Neuronal stem cell (in vitro differentiated cells): ENCODE measurements around the gene PDE4B.
"Not testable (repeated sequence)": the region's sequence is repeated elsewhere in the genome, so short reads cannot be mapped to it uniquely, and the experiment has no call there.

Experiments
- DNase-seq: peaks from one replicate; pipeline ENCODE4 v3.0.0-alpha.2; 2013; ENCODE audit warnings: low spot score
- H2AFZ ChIP-seq: one replicate; pipeline ENCODE4 v1.6.1; 2013; ENCODE audit warnings: mild to moderate bottlenecking, low read length, inconsistent platforms
- H2AK5ac ChIP-seq: 2 replicates; pipeline ENCODE4 v1.6.1; 2013; ENCODE audit warnings: low read depth, mild to moderate bottlenecking, inconsistent platforms, low read length, moderate library complexity, mixed read lengths
- H2BK120ac ChIP-seq: 2 replicates; pipeline ENCODE4 v1.6.1; 2013; ENCODE audit warnings: low read depth, mild to moderate bottlenecking, inconsistent platforms, low read length, moderate library complexity, mixed read lengths
- H2BK12ac ChIP-seq: one replicate; pipeline ENCODE4 v1.6.1; 2013; ENCODE audit warnings: low read length, inconsistent platforms
- H2BK15ac ChIP-seq: 2 replicates; pipeline ENCODE4 v1.6.1; 2013; ENCODE audit warnings: mild to moderate bottlenecking, low read length, inconsistent platforms, mixed read lengths
- H2BK5ac ChIP-seq: one replicate; pipeline ENCODE4 v1.6.1; 2013; ENCODE audit warnings: inconsistent platforms, mild to moderate bottlenecking, low read length, moderate library complexity
- H3K14ac ChIP-seq: one replicate; pipeline ENCODE4 v1.6.1; 2013; ENCODE audit warnings: low read length, inconsistent platforms
- H3K18ac ChIP-seq: 2 replicates; pipeline ENCODE4 v1.6.1; 2013; ENCODE audit warnings: low read length, inconsistent platforms
- H3K23ac ChIP-seq: 2 replicates; pipeline ENCODE4 v1.6.1; 2013; ENCODE audit warnings: low read depth, mild to moderate bottlenecking, mixed read lengths, low read length, inconsistent platforms; ENCODE audit not compliant: poor library complexity
- H3K27ac ChIP-seq: replicated peaks from 3 replicates; pipeline ENCODE4 v1.5.1; 2013; ENCODE audit warnings: low read length, inconsistent platforms
- H3K27me3 ChIP-seq, 3 experiments: 2 replicates each; pipeline ENCODE4 v1.6.1; 2013; ENCODE audit warnings: low read length in 3 of 3, mild to moderate bottlenecking in 2 of 3, inconsistent platforms in 1 of 3, low read depth in 1 of 3, mixed read lengths in 1 of 3, moderate library complexity in 1 of 3; ENCODE audit not compliant: control insufficient read depth in 3 of 3, insufficient read depth in 3 of 3
- H3K36me3 ChIP-seq, 2 donors: replicated peaks in 1 of 2; 2 replicates each; pipeline ENCODE4 v1.6.1; 2013; ENCODE audit warnings: low read length in 2 of 2; ENCODE audit not compliant: control insufficient read depth in 2 of 2, insufficient read depth in 2 of 2
- H3K4ac ChIP-seq: 2 replicates; pipeline ENCODE4 v1.6.1; 2013; ENCODE audit warnings: inconsistent platforms, mild to moderate bottlenecking, low read length, moderate library complexity
- H3K4me1 ChIP-seq, 2 donors: 1 replicate in 1 of 2; 2 replicates in 1 of 2; pipeline ENCODE4 v1.6.1; 2013; ENCODE audit warnings: low read length in 2 of 2, low read depth in 1 of 2; ENCODE audit not compliant: control insufficient read depth in 2 of 2, insufficient read depth in 1 of 2
- H3K4me2 ChIP-seq: one replicate; pipeline ENCODE4 v1.6.1; 2013; ENCODE audit warnings: mild to moderate bottlenecking, low read length, inconsistent platforms; ENCODE audit not compliant: insufficient read depth, poor library complexity, severe bottlenecking
- H3K4me3 ChIP-seq, 2 donors: 2 replicates each; pipeline ENCODE4 v1.5.1; 2013; ENCODE audit warnings: low read length in 2 of 2, mild to moderate bottlenecking in 2 of 2, inconsistent platforms in 1 of 2, moderate library complexity in 1 of 2
- H3K79me1 ChIP-seq: one replicate; pipeline ENCODE4 v1.6.1; 2013; ENCODE audit warnings: low read depth, mild to moderate bottlenecking, inconsistent platforms, low read length, moderate library complexity
- H3K9ac ChIP-seq: one replicate; pipeline ENCODE4 v1.6.1; 2013; ENCODE audit warnings: mild to moderate bottlenecking, low read depth, low read length, inconsistent platforms; ENCODE audit not compliant: poor library complexity
- H3K9me3 ChIP-seq, 2 donors: replicated peaks in 1 of 2; 2 replicates each; pipeline versions ENCODE3 to v1.6.1; 2013; ENCODE audit warnings: low read length in 2 of 2, mild to moderate bottlenecking in 2 of 2, inconsistent platforms in 1 of 2, low read depth in 1 of 2, mixed read lengths in 1 of 2, moderate library complexity in 1 of 2; ENCODE audit not compliant: control insufficient read depth in 2 of 2, insufficient read depth in 1 of 2
- H4K8ac ChIP-seq: one replicate; pipeline ENCODE4 v1.6.1; 2013; ENCODE audit warnings: low read depth, mild to moderate bottlenecking, inconsistent platforms, low read length, moderate library complexity
- H4K91ac ChIP-seq: one replicate; pipeline ENCODE4 v1.6.1; 2013; ENCODE audit warnings: low read length, low read depth, mild to moderate bottlenecking, inconsistent platforms; ENCODE audit not compliant: poor library complexity
- WGBS, 2 donors: extraction: QIAGEN DNeasy Blood & Tissue Kit; methylation state at CpG; one replicate each; pipeline ENCODE4 v1.1.7; 2013; ENCODE audit warnings: missing lambda C conversion rate in 2 of 2, mixed read lengths in 1 of 2; ENCODE audit not compliant: insufficient read length in 2 of 2, insufficient replicate concordance in 1 of 2; ENCODE audit errors: extremely low coverage in 2 of 2; 5-methylcytosine and 5-hydroxymethylcytosine counted together

Gene PDE4B

GRCh38 chr1:65965112-65965996, 172.7 kb downstream of the PDE4B start:
- no peak overlapping the region for H2BK15ac ChIP-seq
- WGBS, 2 donors, result no CpG with 5 or more reads among the region's 6 CpGs
- H3K14ac ChIP-seq, result no peak overlapping the region
- no peak overlapping the region for H2AFZ ChIP-seq
- H2BK12ac ChIP-seq, result no peak overlapping the region
- H3K79me1 ChIP-seq, result no peaks in the 10 kb centered on the region
- H3K4me2 ChIP-seq, result no peak overlapping the region
- H3K27ac ChIP-seq, result no peak overlapping the region
- no peak overlapping the region for H3K23ac ChIP-seq
- H3K9ac ChIP-seq, result no peak overlapping the region
- no peaks in the 10 kb centered on the region for H3K36me3 ChIP-seq
- no peak overlapping the region for H4K8ac ChIP-seq
- H3K4me3 ChIP-seq, result no peak overlapping the region
- no peak overlapping the region for H2AK5ac ChIP-seq
- H3K18ac ChIP-seq, result no peak overlapping the region
- no peak for DNase-seq
- H2BK5ac ChIP-seq, result no peak overlapping the region
- H4K91ac ChIP-seq, result no peak overlapping the region
- no peaks in the 10 kb centered on the region for H3K27me3 ChIP-seq
- H3K4ac ChIP-seq, result no peak overlapping the region
- H3K4me1 ChIP-seq, result peaks cover 3 to 4% of the 10 kb centered on the region in 2 donors
- H2BK120ac ChIP-seq, result no peak overlapping the region
- no peaks in the 10 kb centered on the region for H3K9me3 ChIP-seq

DNA sequence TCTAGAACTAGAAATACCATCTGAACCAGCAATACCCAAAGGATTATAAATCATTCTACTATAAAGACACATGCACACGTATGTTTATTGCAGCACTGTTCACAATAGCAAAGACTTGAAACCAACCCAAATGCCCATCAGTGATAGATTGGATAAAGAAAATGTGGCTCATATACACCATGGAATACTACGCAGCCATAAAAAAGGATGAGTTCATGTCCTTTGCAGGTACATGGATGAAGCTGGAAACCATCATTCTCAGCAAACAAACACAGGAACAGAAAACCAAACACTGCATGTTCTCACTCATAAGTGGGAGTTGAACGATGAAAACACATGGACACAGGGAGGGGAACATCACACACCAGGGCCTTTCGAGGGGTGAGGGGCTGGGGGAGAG, 174.8 kb downstream of the PDE4B start:
- H3K36me3 ChIP-seq, H2BK15ac ChIP-seq, H2AK5ac ChIP-seq, H2AFZ ChIP-seq, H3K27ac ChIP-seq, H3K4me1 ChIP-seq, H3K14ac ChIP-seq, H3K9ac ChIP-seq, H3K4me3 ChIP-seq, H4K8ac ChIP-seq, H3K27me3 ChIP-seq, DNase-seq, H2BK5ac ChIP-seq, H2BK12ac ChIP-seq, H3K4me2 ChIP-seq, H3K18ac ChIP-seq, H4K91ac ChIP-seq, H3K23ac ChIP-seq, H3K9me3 ChIP-seq, H3K4ac ChIP-seq, H3K79me1 ChIP-seq, H2BK120ac ChIP-seq: not testable (repeated sequence)
- WGBS, 2 donors, result no CpG with 5 or more reads among the region's 4 CpGs

DNA sequence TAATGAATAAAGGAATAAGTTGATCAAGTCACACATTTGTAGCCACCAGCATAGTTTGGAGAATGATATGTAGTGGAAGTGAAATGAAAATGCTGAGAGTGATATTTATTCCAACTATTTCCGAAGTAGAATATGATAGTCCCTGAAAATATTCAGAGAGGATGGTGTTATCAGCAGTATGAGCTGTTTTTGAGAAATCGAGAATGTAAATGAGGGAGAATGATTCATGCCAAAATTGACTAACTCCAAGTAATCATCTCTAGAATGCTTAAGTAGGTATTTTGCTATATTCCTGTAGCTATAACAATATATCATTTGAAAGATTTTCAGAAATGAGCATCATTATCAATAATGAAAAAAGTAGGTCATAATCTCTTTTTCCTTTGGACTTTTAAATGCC, 178.9 kb downstream of the PDE4B start:
- no peak overlapping the region for H3K27ac ChIP-seq
- H2AK5ac ChIP-seq, result no peak overlapping the region
- no peak overlapping the region for H3K23ac ChIP-seq
- no peak overlapping the region for H2AFZ ChIP-seq
- no peak overlapping the region for H3K4ac ChIP-seq
- H3K79me1 ChIP-seq, result no peaks in the 10 kb centered on the region
- no peak overlapping the region for H3K4me2 ChIP-seq
- no peaks in the 10 kb centered on the region for H3K27me3 ChIP-seq
- no peak overlapping the region for H4K8ac ChIP-seq
- no peak overlapping the region for H2BK120ac ChIP-seq
- no peak overlapping the region for H4K91ac ChIP-seq
- no peaks in the 10 kb centered on the region for H3K36me3 ChIP-seq
- no peak overlapping the region for H3K18ac ChIP-seq
- no peak overlapping the region for H2BK15ac ChIP-seq
- no peak overlapping the region for H3K4me3 ChIP-seq
- H2BK12ac ChIP-seq, result no peak overlapping the region
- no peak overlapping the region for H3K14ac ChIP-seq
- peaks cover 6 to 13% of the 10 kb centered on the region in 2 donors for H3K9me3 ChIP-seq
- DNase-seq, result no peak
- no peak overlapping the region for H2BK5ac ChIP-seq
- WGBS, 2 donors, result 100% methylated on average over 1 of the region's 2 CpGs; no CpG with 5 or more reads in 1 of the 2 donors
- H3K4me1 ChIP-seq, result no peaks in the 10 kb centered on the region
- H3K9ac ChIP-seq, result no peak overlapping the region

- Histone ChIP-seq H2BK15ac (no peak overlapping the region), H4K91ac (no peak overlapping the region), H3K4me2 (no peak overlapping the region), H3K27me3 (no peaks in the 10 kb centered on the region), H2BK120ac (no peak overlapping the region), H2AK5ac (no peak overlapping the region), H3K4ac (no peak overlapping the region), H3K79me1 (no peaks in the 10 kb centered on the region), H3K9ac (no peak overlapping the region), H3K27ac (no peak overlapping the region), H3K23ac (no peak overlapping the region), H3K18ac (no peak overlapping the region), H4K8ac (no peak overlapping the region), H3K36me3 (no peaks in the 10 kb centered on the region), H2BK12ac (no peak overlapping the region), H3K4me1 (peaks cover 2 to 16% of the 10 kb centered on the region in 2 donors), H3K14ac (no peak overlapping the region), H2AFZ (no peak overlapping the region), H2BK5ac (no peak overlapping the region), H3K9me3 (peaks cover 6 to 19% of the 10 kb centered on the region in 2 donors), H3K4me3 (no peak overlapping the region)
- no peak for DNase-seq
- WGBS, 2 donors, result no CpG with 5 or more reads among the region's 1 CpG
These were observed 183.0 kb downstream of the PDE4B start for GRCh38 chr1:65975708-65976107.
